GM10847 (cell line): ENCODE results near the gene CXCR2.

Source experiments
- POLR2A ChIP-seq: IDR thresholded peaks from 2 replicates; pipeline ENCODE4 v1.6.1; 2011; ENCODE audit not compliant: insufficient read length; ENCODE audit errors: extremely low read depth

The CXCR2 gene

DNA sequence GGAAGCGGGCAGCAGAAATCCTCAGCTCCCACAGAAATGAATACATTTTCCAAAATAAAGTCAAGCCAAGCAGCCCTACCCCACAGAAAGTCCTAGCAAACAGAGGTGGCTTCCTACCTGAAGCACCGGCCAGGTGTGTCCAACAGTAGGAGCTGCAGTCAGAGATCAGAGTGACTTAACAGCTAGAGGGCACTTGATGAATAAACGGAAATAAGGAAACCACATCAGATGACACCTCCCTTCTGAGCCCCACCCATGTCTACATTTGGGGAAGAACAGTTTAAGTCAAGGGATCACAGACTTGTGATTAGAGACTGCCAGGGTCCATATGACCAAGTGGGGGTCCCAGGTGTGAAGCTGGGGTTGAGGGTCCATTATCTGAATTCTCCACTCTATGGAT is 41.0 kb downstream of the CXCR2 start, which contains the start of gene CXCR1:
Gene CXCR1 (minus strand): TSS at position 172 of the 400 bp plus-strand sequence. CDS start 1,751 bp downstream, outside the sequence.
- no peak for TF ChIP-seq POLR2A

DNA sequence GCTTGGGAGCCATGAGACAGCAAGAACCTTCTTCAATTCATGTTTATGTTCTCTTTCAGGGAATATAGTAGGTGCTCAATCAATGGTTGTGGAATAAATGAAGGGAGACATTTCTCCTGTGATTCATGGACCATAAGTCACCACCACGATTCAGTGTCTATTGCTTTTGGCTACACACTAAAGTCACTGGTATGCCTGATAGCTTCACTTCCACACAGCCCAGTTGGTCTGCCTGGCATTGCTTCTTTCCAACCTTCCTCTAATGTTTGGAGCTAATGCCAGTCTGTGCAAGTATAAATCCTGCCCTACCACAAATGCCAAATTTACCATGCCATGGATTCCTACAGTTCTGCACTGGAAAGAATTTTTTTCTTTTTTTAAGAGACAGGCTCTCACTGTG is 42.2 kb downstream of the CXCR2 start:
- TF ChIP-seq POLR2A: no peak

- TF ChIP-seq POLR2A: no peak
These were observed 43.0 kb downstream of the CXCR2 start for GRCh38 chr2:218168635-218169462.

DNA sequence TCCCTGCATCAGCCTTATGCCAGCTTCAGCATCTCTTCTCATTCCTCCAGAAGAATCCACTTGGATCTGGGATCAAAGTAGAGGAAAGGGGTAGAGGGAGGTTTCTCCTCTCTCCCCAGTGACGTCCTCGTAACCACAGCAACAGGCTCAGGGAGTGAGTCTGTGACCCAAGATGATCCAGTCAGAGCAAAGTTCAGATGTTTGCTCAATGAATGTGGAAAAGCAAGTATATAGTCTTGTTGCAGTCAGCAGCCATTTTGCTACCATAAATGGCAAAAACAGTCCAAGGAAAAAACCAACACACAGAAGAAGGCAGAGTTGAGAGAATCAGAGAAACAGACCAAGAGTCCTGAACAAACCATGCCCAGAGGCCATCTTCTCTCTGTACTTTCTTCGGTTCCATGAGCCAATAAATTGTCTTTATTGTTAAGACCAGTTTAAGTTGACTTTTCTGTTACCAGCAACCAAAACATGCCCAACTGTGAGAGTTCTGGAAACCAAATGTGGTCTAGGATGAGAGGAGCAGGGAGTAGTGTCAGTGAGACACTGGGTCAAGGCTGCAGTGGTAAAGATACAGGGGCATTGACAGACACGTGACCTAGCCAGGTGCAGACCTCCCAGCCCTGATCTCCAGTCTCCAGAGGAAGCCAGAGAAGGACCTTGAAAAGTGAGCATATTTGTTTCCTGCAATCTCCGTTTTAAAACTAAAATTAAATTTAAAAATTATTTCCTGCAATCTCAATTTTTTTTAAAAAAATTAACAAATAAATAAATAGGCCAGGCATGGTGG is 44.1 kb downstream of the CXCR2 start:
- no peak for TF ChIP-seq POLR2A

- TF ChIP-seq POLR2A: no peak
These were observed 47.0 kb downstream of the CXCR2 start for GRCh38 chr2:218172845-218173244.

DNA sequence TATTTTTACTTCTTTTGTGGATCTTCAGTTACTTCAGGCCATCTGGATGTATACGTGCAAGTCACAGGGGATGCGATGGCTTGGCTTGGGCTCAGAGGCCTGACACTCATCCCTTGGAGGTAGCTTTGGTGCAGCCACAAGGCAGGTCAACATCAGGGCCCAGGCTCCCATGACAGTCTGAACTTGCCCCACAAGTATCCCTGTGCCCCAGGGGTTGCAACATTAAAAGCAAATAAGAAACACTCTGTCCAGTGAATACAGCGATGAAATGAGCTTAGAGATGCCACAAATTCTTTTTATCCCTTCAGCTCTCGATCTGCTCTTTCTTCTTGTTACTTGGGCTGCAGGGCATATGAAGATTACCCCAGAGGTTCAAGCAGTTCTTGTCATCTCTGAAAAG is 54.0 kb downstream of the CXCR2 start:
- TF ChIP-seq POLR2A: no peak

- no peak for TF ChIP-seq POLR2A
These were observed 54.8 kb downstream of the CXCR2 start for GRCh38 chr2:218180467-218181114.

GRCh38 chr2:218184331-218184730 is 58.5 kb downstream of the CXCR2 start:
- TF ChIP-seq POLR2A: no peak

GRCh38 chr2:218186355-218186766 is 60.5 kb downstream of the CXCR2 start:
- no peak for TF ChIP-seq POLR2A
